ENCODE data around the gene PRSS21. TPM values are rescaled to one million over a fixed set of nuclear protein-coding genes. Genes with fewer than 3 reads are reported as not detected.

The PRSS21 gene
- total RNA-seq, 1 donor from 2014 or later: 0.73 TPM

GRCh38 chr16:2803545-2804195 lies 13.4 kb upstream of the PRSS21 start:
- no peak for DNase-seq (ENCODE audit: low read depth, low spot score)

GRCh38 chr16:2804728-2805127 lies 12.3 kb upstream of the PRSS21 start:
- DNase-seq (ENCODE audit: low read depth, low spot score): no peak

GRCh38 chr16:2806286-2806685 lies 10.8 kb upstream of the PRSS21 start:
- no peak for DNase-seq (ENCODE audit: low read depth, low spot score)

- no peak for DNase-seq (ENCODE audit: low read depth, low spot score)
Measured at GRCh38 chr16:2808181-2808580, 8.9 kb upstream of the PRSS21 start.

- no peak for DNase-seq (ENCODE audit: low read depth, low spot score)
Measured at GRCh38 chr16:2809149-2809760, 7.8 kb upstream of the PRSS21 start.

- DNase-seq (ENCODE audit: low read depth, low spot score): no peak
Measured at GRCh38 chr16:2810651-2811050, 6.4 kb upstream of the PRSS21 start.

GRCh38 chr16:2811703-2812471 lies 5.2 kb upstream of the PRSS21 start:
- no peak for DNase-seq (ENCODE audit: low read depth, low spot score)

GRCh38 chr16:2813771-2814221 lies 3.2 kb upstream of the PRSS21 start:
- no peak for DNase-seq (ENCODE audit: low read depth, low spot score)

- no peak for DNase-seq (ENCODE audit: low read depth, low spot score)
Measured at GRCh38 chr16:2814551-2815298, 2.3 kb upstream of the PRSS21 start.

GRCh38 chr16:2815299-2815771 lies 1.7 kb upstream of the PRSS21 start:
- no peak for DNase-seq (ENCODE audit: low read depth, low spot score)

- DNase-seq (ENCODE audit: low read depth, low spot score): no peak
Measured at GRCh38 chr16:2817340-2818271, 569 bp downstream of the PRSS21 start.

- no peak for DNase-seq (ENCODE audit: low read depth, low spot score)
Measured at GRCh38 chr16:2818272-2818876, 1.3 kb downstream of the PRSS21 start.

GRCh38 chr16:2819179-2819938 lies 2.3 kb downstream of the PRSS21 start:
- DNase-seq (ENCODE audit: low read depth, low spot score): no peak

GRCh38 chr16:2819939-2820835 lies 3.1 kb downstream of the PRSS21 start:
- DNase-seq (ENCODE audit: low read depth, low spot score): no peak

- DNase-seq (ENCODE audit: low read depth, low spot score): no peak
Measured at GRCh38 chr16:2820836-2821486, 3.9 kb downstream of the PRSS21 start.

- no peak for DNase-seq (ENCODE audit: low read depth, low spot score)
Measured at GRCh38 chr16:2821487-2822157, 4.6 kb downstream of the PRSS21 start.

GRCh38 chr16:2822158-2822495 lies 5.1 kb downstream of the PRSS21 start:
- DNase-seq (ENCODE audit: low read depth, low spot score): no peak

Data from pulmonary artery endothelial cell (primary cell).